ENCODE results near the gene SLC7A5.
A peak's percentile ranks its signal among the peaks of the same experiment; 100 is the strongest.

Gene SLC7A5

DNA sequence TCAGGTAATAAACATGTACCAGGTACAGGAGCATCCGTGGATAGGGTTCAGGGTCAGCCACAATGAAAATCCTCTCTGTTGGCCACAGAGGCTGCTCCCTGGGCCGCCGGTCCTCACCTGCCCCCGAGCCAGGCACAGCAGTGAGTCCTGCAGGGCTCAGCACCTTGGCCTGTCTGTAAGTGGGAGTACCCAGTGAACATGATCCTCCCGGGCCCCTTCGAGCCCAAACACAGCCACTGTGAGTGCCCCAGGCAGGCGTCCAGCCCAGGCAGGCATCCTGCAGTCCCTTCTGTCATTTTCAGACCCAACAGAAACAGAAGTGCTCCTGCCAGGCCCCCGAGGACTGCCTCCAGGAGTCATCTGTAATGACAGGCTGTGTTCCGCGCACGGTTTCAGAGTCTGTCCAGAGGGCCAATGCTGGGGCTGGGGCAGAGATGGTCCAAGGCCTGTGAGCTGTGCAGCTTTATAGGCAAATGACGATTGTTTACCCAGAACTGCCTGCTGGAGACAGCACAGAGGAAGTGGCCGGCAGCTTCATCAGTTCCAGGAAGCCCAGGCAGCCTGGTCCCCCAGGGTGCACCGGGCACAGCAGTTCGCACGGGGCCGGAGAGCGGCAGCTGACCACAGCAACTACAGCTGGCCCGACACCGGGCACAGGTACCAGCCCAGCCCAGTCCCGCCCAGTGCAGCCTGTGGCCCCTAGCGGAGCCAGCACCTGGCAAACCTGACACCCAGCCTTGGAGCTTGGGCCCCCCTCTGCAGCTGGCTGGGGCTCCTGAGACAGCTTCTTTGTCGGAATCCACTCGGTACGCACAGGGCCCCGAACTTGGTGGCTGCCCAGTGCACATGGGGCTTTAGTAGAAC is 13.2 kb downstream of the SLC7A5 start:
- TF ChIP-seq, protein P1, sequence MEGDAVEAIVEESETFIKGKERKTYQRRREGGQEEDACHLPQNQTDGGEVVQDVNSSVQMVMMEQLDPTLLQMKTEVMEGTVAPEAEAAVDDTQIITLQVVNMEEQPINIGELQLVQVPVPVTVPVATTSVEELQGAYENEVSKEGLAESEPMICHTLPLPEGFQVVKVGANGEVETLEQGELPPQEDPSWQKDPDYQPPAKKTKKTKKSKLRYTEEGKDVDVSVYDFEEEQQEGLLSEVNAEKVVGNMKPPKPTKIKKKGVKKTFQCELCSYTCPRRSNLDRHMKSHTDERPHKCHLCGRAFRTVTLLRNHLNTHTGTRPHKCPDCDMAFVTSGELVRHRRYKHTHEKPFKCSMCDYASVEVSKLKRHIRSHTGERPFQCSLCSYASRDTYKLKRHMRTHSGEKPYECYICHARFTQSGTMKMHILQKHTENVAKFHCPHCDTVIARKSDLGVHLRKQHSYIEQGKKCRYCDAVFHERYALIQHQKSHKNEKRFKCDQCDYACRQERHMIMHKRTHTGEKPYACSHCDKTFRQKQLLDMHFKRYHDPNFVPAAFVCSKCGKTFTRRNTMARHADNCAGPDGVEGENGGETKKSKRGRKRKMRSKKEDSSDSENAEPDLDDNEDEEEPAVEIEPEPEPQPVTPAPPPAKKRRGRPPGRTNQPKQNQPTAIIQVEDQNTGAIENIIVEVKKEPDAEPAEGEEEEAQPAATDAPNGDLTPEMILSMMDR (IDR thresholded peaks at IDR 0.05; ENCODE audit: insufficient read depth, missing control alignments): no peak
- FAIRE-seq: no peak
- DNase-seq (ENCODE audit: insufficient read length, low spot score): no peak

- FAIRE-seq: no peak
- TF ChIP-seq, protein P1 (IDR thresholded peaks at IDR 0.05; ENCODE audit: insufficient read depth, missing control alignments): no peak
- no peak for DNase-seq (ENCODE audit: insufficient read length, low spot score)
Observed at GRCh38 chr16:87854907-87855683, 14.2 kb downstream of the SLC7A5 start.

DNA sequence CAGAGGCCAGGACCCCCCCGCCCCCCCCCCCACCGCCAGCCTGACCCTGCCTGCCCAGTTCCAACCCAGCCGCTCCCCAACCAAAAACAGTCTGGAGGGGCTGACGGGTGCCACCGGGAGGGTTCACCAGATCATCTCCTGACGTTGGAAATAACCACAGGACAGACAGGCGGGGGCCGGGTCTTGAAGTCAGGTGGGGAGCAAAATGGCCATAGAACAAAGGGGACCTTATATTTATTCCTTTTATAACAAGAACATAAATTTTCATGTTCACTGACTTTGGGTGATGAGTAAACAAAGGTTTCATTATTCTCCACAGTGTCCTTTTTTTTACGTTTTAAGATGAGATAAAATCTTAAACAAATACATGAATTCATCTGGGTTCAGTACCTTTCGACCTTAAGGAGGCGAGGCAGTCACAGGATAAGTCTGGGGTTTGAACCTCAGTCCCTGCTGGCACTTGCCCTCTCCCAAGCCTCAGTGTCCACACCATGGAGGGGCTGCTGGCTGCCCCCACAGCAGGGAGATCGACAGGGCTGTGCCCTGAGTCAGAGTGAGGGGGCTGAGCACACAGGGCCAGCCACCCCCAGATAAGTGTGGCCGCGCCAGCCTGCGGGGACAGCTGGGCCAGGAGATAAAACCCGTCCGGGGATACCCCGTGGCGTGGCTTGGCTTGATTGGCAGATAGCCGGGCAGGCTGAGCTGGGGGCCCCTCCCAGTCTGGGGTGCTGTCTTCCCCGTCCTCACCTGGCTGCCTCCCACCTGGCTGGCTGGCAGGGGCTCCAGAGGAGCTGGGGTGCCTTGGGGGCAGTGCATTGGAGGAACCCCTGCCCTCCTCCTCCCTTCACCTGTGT is 15.0 kb downstream of the SLC7A5 start:
- FAIRE-seq (no peak), DNase-seq (ENCODE audit: insufficient read length, low spot score) (peak; percentile 56)
- TF ChIP-seq, protein P1 (IDR thresholded peaks at IDR 0.05; ENCODE audit: insufficient read depth, missing control alignments): no peak

- TF ChIP-seq, protein P1 (IDR thresholded peaks at IDR 0.05; ENCODE audit: insufficient read depth, missing control alignments): no peak
- DNase-seq (ENCODE audit: insufficient read length, low spot score): peak; percentile 65
- no peak for FAIRE-seq
Observed at GRCh38 chr16:87853411-87854052, 15.8 kb downstream of the SLC7A5 start.

DNA sequence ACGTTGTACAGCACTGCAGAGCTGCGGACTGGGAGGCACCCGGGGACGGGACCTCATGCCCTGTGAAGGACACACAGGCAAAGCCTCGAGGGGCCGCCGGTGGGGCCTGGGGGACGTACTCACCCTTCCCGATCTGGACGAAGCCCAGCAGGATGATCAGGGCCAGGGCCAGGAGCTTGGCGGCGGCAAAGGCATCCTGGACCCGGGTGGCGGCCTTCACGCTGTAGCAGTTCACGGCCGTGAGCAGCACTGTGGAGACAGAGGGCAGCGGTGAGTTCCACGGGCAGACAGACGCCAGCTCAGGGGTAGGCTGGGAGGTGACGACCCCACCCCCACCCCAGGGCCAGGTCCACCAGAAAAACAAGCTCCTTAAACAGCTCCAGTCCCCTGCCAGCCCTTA is 17.7 kb downstream of the SLC7A5 start:
- FAIRE-seq: no peak
- no peak for DNase-seq (ENCODE audit: insufficient read length, low spot score)
- TF ChIP-seq, protein P1 (IDR thresholded peaks at IDR 0.05; ENCODE audit: insufficient read depth, missing control alignments): no peak

DNA sequence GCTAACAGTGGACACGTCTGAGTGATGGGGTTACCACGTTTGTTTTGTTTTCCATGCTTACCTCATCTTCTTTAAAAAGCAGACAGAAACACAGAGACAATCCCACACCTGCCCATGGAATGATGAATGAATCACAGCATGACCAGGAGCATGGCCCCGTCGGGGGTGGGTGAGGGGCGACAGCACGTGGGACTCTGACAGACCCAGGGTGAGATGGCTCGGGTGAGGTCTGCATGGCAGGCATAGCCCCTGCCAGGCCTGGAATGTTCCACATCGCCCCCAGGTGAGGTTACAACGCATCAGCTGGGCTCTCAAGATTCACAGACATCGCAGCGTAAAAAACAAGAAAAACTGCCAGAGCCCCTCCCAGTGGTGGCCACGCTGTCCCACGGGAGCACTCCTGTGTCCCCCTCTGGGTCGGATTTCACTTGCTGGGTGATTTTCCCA is 18.1 kb downstream of the SLC7A5 start:
- DNase-seq (ENCODE audit: insufficient read length, low spot score) (no peak), FAIRE-seq (no peak)
- TF ChIP-seq, protein P1 (IDR thresholded peaks at IDR 0.05; ENCODE audit: insufficient read depth, missing control alignments): no peak

Data from D721Med (cell line).